Breast epithelium (tissue), 4 donors: Measurements from ENCODE around the gene VAC14. TPM values are rescaled to one million over a fixed set of nuclear protein-coding genes. Genes with fewer than 3 reads are reported as not detected.

Source experiments
- DNase-seq, 2 donors: peaks; one replicate each; pipeline ENCODE4 v3.0.0-alpha.2; 2019; ENCODE audit warnings: low spot score in 2 of 2
- H3K27ac ChIP-seq, 2 donors: fragments of 200-600 bp; sonication (generic) in 1 of 2; one replicate each; pipeline ENCODE4 v1.5.1; 2016 to 2019; ENCODE audit warnings: mild to moderate bottlenecking in 1 of 2
- H3K27me3 ChIP-seq, 2 donors: fragments of 200-600 bp; sonication (generic) in 1 of 2; one replicate each; pipeline versions ENCODE4 v1.5.1 to v1.6.0; 2017 to 2019; ENCODE audit warnings: control low read depth in 1 of 2, mild to moderate bottlenecking in 1 of 2
- H3K36me3 ChIP-seq: fragments of 200-600 bp; one replicate; pipeline ENCODE4 v1.5.1; 2019
- H3K4me1 ChIP-seq, 2 donors: fragments of 200-600 bp; sonication (generic); one replicate each; pipeline ENCODE4 v1.5.1; 2016 to 2019; ENCODE audit warnings: control low read depth in 1 of 2
- H3K4me3 ChIP-seq, 3 donors: fragments of 200-600 bp; sonication (generic); 1 replicate in 2 of 3; 2 replicates in 1 of 3; pipeline ENCODE4 v1.5.1; 2016 to 2019; ENCODE audit warnings: mild to moderate bottlenecking in 3 of 3, moderate library complexity in 2 of 3
- H3K9me3 ChIP-seq, 2 donors: fragments of 200-600 bp; sonication (generic) in 1 of 2; one replicate each; pipeline ENCODE4 v1.5.1; 2016 to 2019; ENCODE audit warnings: control low read depth in 1 of 2
- POLR2A ChIP-seq: fragments of 450-650 bp; IDR thresholded peaks from one replicate; pipeline ENCODE4 v1.6.1; 2016; ENCODE audit warnings: antibody characterized with exemption, mild to moderate bottlenecking, moderate library complexity
- POLR2AphosphoS5 ChIP-seq, 3 donors: sonication (generic); formaldehyde crosslinking; IDR thresholded peaks; one replicate each; pipeline ENCODE4 v1.6.1; 2017; ENCODE audit warnings: antibody characterized with exemption in 3 of 3
- intact Hi-C: fragments of 100-400 bp; cut with DNase I; formaldehyde crosslinking; loops from one replicate; pipeline ENCODE4 v1.15.1; 2023; ENCODE audit warnings: low total_unique reads
- total RNA-seq, 3 donors: library from RNA; depleted of rRNA; stranded (reverse); fragments of >200 nt; gene quantifications; one replicate each; pipeline ENCODE4 v1.1.0, GENCODE V29; 2016
- TF ChIP-seq, protein P1 (sequence below), 3 donors: fragments of 450-650 bp; IDR thresholded peaks; one replicate each; pipeline ENCODE4 v1.5.1; 2016 to 2017; ENCODE audit warnings: antibody characterized with exemption in 3 of 3, mild to moderate bottlenecking in 3 of 3, moderate library complexity in 3 of 3

The VAC14 gene
- total RNA-seq, 3 donors from 2014 or later, result 26.7 to 29.4 (median 28.5) TPM

DNA sequence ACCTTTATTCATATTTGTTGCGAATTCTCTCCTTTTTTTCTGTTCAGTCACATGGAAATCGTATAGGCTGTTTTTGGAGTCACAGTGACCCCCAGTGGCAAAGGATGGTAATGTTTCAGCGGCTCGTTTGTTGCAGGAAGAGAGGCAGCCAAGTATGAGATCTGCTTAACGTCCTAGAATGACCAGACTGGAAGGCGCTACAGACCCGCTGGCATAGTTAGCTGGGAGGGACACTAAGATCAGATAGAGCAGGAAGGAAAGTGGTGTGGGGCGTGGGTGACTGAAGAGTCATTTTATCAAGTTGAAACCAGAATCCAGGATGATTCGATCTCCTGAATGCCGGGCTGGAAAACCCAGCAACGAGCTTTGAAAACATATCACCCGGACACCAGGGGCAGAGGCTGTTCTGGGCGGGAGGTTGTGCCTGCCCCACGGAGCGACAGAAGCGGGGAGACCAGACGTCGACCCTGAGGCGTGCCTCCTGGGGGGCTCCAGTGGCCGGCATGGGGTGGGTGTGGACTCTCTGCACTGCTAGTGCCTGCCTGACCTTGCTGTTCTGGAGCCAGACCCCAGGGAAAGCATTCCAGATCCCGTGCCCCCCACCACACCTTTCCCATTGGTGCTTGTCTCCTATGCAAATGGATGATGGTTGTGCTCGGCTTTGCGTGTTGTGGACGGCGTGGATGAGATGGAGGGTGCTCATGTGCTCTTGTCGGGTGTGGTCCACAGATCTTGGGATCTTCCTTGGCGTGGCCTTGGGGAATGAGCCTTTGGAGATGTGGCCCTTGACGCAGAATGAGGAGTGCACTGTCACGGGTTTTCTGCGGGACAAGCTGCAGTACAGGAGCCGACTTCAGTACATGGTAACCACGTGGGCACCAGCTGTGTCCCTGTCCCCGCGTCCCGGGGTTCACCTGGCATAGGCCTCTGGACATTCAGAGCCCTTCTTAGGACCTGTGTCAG, 146.9 kb downstream of the VAC14 start:
- H3K9me3 ChIP-seq, result no peaks in the 10 kb centered on the region
- H3K36me3 ChIP-seq, result no peaks in the 10 kb centered on the region
- peak overlapping the region; percentile 11 to 52 (median 20) for H3K4me3 ChIP-seq
- peaks cover 0 to 3% of the 10 kb centered on the region in 2 donors for H3K4me1 ChIP-seq
- H3K27me3 ChIP-seq, result no peaks in the 10 kb centered on the region
- intact Hi-C loops, result loop anchor here (10.0 kb wide), 1 partner anchor 119 kb away; no protein-coding TSS in a partner anchor
- H3K27ac ChIP-seq, result peak overlapping the region; percentile 13 to 32
- DNase-seq, result peak; percentile 79 to 87
- peak in 2 of 3 donors; percentile 51 to 64 for TF ChIP-seq POLR2AphosphoS5 (IDR thresholded peaks at IDR 0.05)
- TF ChIP-seq, protein P1, sequence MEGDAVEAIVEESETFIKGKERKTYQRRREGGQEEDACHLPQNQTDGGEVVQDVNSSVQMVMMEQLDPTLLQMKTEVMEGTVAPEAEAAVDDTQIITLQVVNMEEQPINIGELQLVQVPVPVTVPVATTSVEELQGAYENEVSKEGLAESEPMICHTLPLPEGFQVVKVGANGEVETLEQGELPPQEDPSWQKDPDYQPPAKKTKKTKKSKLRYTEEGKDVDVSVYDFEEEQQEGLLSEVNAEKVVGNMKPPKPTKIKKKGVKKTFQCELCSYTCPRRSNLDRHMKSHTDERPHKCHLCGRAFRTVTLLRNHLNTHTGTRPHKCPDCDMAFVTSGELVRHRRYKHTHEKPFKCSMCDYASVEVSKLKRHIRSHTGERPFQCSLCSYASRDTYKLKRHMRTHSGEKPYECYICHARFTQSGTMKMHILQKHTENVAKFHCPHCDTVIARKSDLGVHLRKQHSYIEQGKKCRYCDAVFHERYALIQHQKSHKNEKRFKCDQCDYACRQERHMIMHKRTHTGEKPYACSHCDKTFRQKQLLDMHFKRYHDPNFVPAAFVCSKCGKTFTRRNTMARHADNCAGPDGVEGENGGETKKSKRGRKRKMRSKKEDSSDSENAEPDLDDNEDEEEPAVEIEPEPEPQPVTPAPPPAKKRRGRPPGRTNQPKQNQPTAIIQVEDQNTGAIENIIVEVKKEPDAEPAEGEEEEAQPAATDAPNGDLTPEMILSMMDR (IDR thresholded peaks at IDR 0.05), result peak; percentile 97 to 98 (median 97)
- TF ChIP-seq POLR2A, result no peak

DNA sequence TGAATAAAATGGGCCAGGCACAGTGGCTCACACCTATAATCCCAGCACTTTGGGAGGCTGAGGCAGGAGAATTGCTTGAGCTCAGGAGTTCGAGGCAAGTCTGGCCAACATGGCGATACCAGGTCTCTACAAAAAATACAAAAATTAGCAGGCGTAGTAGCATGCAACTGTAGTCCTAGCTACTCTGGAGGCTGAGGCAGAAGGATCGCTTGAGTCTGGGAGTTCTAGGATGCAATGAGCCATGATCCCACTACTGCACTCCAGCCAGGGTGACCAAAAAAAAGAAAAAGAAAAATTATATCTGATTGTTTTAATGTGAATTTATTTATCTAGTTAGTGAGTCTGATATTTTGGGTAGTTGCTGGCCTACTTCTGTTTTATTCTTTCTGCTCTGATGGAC, 147.6 kb downstream of the VAC14 start:
- Histone ChIP-seq H3K4me1 (peaks cover 0 to 3% of the 10 kb centered on the region in 2 donors), H3K27ac (peak overlapping the region in 1 of 2 donors; percentile 13), H3K4me3 (no peak overlapping the region), H3K36me3 (no peaks in the 10 kb centered on the region), H3K27me3 (no peaks in the 10 kb centered on the region), H3K9me3 (no peaks in the 10 kb centered on the region)
- TF ChIP-seq POLR2A, result no peak
- TF ChIP-seq, protein P1 (IDR thresholded peaks at IDR 0.05), result no peak
- no peak for TF ChIP-seq POLR2AphosphoS5 (IDR thresholded peaks at IDR 0.05)
- intact Hi-C loops, result loop anchor here (10.0 kb wide), 1 partner anchor 119 kb away; no protein-coding TSS in a partner anchor
- DNase-seq, result no peak

DNA sequence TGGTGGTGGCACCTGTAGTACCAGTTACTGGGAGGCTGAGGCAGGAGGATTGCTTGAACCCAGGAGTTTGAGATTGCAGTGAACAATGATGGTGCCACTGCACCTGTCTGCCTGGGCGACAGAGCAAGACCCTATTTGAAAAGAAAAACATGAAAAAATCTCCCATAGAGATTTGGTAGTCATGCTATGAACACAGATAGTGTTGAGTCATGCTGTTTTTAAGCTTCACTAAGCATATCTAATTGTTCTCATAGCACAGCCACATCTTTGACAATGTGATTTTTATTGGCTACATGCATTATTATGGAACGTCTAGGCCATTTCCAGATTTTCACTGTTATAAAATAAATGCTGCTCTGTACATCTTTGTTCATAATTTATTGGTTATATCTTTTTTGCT, 148.6 kb downstream of the VAC14 start:
- no peak overlapping the region for H3K27ac ChIP-seq
- TF ChIP-seq POLR2A (no peak), POLR2AphosphoS5 (IDR thresholded peaks at IDR 0.05) (no peak)
- TF ChIP-seq, protein P1 (IDR thresholded peaks at IDR 0.05), result no peak
- no peak overlapping the region for H3K4me3 ChIP-seq
- H3K4me1 ChIP-seq, result peaks cover 0 to 3% of the 10 kb centered on the region in 2 donors
- no peaks in the 10 kb centered on the region for H3K36me3 ChIP-seq
- H3K9me3 ChIP-seq, result no peaks in the 10 kb centered on the region
- no peaks in the 10 kb centered on the region for H3K27me3 ChIP-seq
- intact Hi-C loops, result loop anchor here (10.0 kb wide), 1 partner anchor 118 kb away; no protein-coding TSS in a partner anchor
- no peak for DNase-seq

GRCh38 chr16:70651524-70651923, 149.4 kb downstream of the VAC14 start:
- H3K27me3 ChIP-seq, result no peaks in the 10 kb centered on the region
- intact Hi-C loops, result loop anchor here (10.0 kb wide), 1 partner anchor 117 kb away; no protein-coding TSS in a partner anchor
- no peak for DNase-seq
- H3K4me1 ChIP-seq, result peaks cover 0 to 3% of the 10 kb centered on the region in 2 donors
- H3K4me3 ChIP-seq, result no peak overlapping the region
- no peak overlapping the region for H3K27ac ChIP-seq
- TF ChIP-seq, protein P1 (IDR thresholded peaks at IDR 0.05), result no peak
- TF ChIP-seq POLR2A (no peak), POLR2AphosphoS5 (IDR thresholded peaks at IDR 0.05) (no peak)
- H3K36me3 ChIP-seq, result no peaks in the 10 kb centered on the region
- no peaks in the 10 kb centered on the region for H3K9me3 ChIP-seq

DNA sequence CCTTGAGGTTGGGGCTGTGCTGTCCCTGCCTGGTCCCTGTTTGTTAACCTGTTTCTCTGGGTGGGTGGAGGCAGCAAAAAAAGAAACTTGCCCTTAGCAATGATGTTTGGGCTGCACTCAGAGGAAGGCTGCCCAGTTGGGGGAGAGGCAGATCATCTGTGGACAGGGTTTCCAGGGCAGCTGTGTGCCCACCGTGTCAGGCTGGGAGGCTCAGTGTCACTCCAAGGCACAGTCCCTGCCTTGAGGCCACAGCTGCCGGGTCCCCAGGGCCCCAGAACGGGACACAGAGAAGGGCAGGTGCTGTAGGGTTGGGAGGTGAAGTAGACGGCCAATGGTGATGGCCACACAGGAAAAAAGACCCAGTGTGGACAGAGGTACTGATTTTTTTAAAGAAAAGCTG, 150.7 kb downstream of the VAC14 start:
- no peaks in the 10 kb centered on the region for H3K9me3 ChIP-seq
- no peaks in the 10 kb centered on the region for H3K27me3 ChIP-seq
- DNase-seq, result no peak
- no peaks in the 10 kb centered on the region for H3K36me3 ChIP-seq
- TF ChIP-seq POLR2AphosphoS5 (IDR thresholded peaks at IDR 0.05) (no peak), POLR2A (no peak)
- TF ChIP-seq, protein P1 (IDR thresholded peaks at IDR 0.05), result no peak
- H3K4me1 ChIP-seq, result peaks cover 0 to 3% of the 10 kb centered on the region in 2 donors
- H3K27ac ChIP-seq, result no peak overlapping the region
- H3K4me3 ChIP-seq, result no peak overlapping the region
- intact Hi-C loops, result loop anchor here (10.0 kb wide), 1 partner anchor 115 kb away; no protein-coding TSS in a partner anchor
